Ovary (tissue), 9 donors: Measurements from ENCODE around the gene DPF3. TPM values are rescaled to one million over a fixed set of nuclear protein-coding genes. Genes with fewer than 3 reads are reported as not detected.

Experiments used
- DNase-seq, 5 donors: peaks; one replicate each; pipeline ENCODE4 v3.0.0-alpha.2; 2019 to 2020
- H3K27ac ChIP-seq, 2 donors: fragments of 200-600 bp; one replicate each; pipeline versions ENCODE4 v1.5.1 to v1.8.0; 2019 to 2022
- H3K27me3 ChIP-seq: fragments of 200-600 bp; one replicate; pipeline ENCODE4 v1.8.0; 2022
- H3K36me3 ChIP-seq: fragments of 200-600 bp; sonication (generic); one replicate; pipeline ENCODE4 v1.5.1; 2019
- H3K4me1 ChIP-seq: one replicate; pipeline ENCODE4 v1.8.1; 2013; ENCODE audit warnings: mild to moderate bottlenecking, moderate library complexity; ENCODE audit not compliant: insufficient read depth
- H3K4me3 ChIP-seq: fragments of 200-600 bp; sonication (generic); one replicate; pipeline ENCODE4 v1.5.1; 2017
- H3K9me3 ChIP-seq, 2 donors: fragments of 200-600 bp in 1 of 2; sonication (generic) in 1 of 2; one replicate each; pipeline versions ENCODE4 v1.5.1 to v1.8.1; 2013 to 2019; ENCODE audit warnings: mild to moderate bottlenecking in 1 of 2, moderate library complexity in 1 of 2
- CTCF ChIP-seq, 3 donors: fragments of 450-650 bp in 2 of 3; fragments of 200-600 bp in 1 of 3; IDR thresholded peaks; one replicate each; pipeline versions ENCODE4 v1.5.1 to v1.8.0; 2016 to 2022; ENCODE audit warnings: antibody characterized with exemption in 3 of 3, mild to moderate bottlenecking in 1 of 3
- EP300 ChIP-seq: sonication (generic); formaldehyde crosslinking; IDR thresholded peaks from one replicate; pipeline ENCODE4 v1.6.1; 2017; ENCODE audit warnings: antibody characterized with exemption
- POLR2A ChIP-seq: fragments of 450-650 bp; IDR thresholded peaks from one replicate; pipeline ENCODE4 v1.6.1; 2017; ENCODE audit warnings: antibody characterized with exemption, mild to moderate bottlenecking, moderate library complexity
- WGBS, 3 donors: extraction: QIAGEN DNeasy Blood & Tissue Kit in 1 of 3; methylation state at CpG; one replicate each; pipeline versions ENCODE4 v1.1.5 to v1.1.7; 2013 to 2017; 5-methylcytosine and 5-hydroxymethylcytosine counted together
- intact Hi-C, 4 donors: fragments of 100-400 bp; cut with DNase I; formaldehyde crosslinking; loops; one replicate each; pipeline versions ENCODE4 v1.11.0 to v1.15.1; 2022 to 2023
- polyA plus RNA-seq, 2 donors: library from polyadenylated mRNA; stranded (reverse); fragments of 200-250 nt in 1 of 2; fragments of 350-450 nt in 1 of 2; fragmentation: Illumina TruSeq in 1 of 2; extraction: RNeasy Lipid Tissue Mini Kit (QIAGEN cat#74804) in 1 of 2; gene quantifications; one replicate each; pipeline ENCODE4 v1.2.3, GENCODE V29; 2013 to 2014
- total RNA-seq, 7 donors: library from RNA; depleted of rRNA in 2 of 7; stranded (reverse); fragments of >200 nt in 2 of 7; fragmentation: NEBNext Ultra II Directional in 3 of 7; extraction: Animal tissue kit (Norgen Biotek cat#: 25700) in 3 of 7; gene quantifications; one replicate each; pipeline versions ENCODE4 v1.1.0 to v1.2.4, GENCODE V29; 2016 to 2023
- donor health status: DM: no; HTN: no; CAD: no; lungs with moderate emphysema.
- donor health status: DM: no; HTN: no; CAD: no.
- donor health status: Bipolar disorder and iron deficiency.
- donor health status: DM: yes; HTN: yes; CAD: no.
- donor health status: DM: no; HTN: no; CAD: no.
- donor health status: DM: yes; HTN: yes; CAD: no.

Gene DPF3
- total and polyA plus RNA-seq, 9 donors: 6.3 to 34.4 (median 21.9) TPM

DNA sequence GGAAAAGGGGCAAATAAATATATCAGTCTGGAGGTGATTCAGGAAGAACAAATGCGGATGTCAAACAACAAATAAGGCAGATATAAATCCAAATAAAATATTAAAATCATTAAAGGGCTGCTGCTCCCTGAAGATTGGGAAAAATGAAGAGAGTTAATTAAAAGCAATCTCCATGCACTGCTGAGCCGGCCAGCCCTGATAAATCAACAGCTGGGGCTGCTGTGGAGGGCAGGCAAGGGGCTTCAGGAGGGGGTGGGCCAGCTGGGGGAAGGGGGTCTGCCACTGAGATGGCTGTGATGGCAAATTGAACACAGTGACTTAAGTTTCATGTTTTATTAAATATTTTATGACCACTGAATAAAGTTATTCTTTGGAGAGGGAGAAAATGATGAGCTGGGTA is 12.4 kb downstream of the DPF3 start:
- H3K4me1 ChIP-seq: peaks cover 5% of the 10 kb centered on the region
- intact Hi-C loops: loop anchor here in 1 of 4 donors (10.0 kb wide), 1 partner anchor 227 kb away; no protein-coding TSS in a partner anchor
- no peak for TF ChIP-seq POLR2A
- TF ChIP-seq CTCF (IDR thresholded peaks at IDR 0.05): no peak
- TF ChIP-seq EP300: no peak
- H3K27ac ChIP-seq: no peak overlapping the region
- 44 to 59% (median 53%) methylated on average over 2 of the region's 2 CpGs for WGBS, 3 donors
- H3K4me3 ChIP-seq: no peak overlapping the region
- no peaks in the 10 kb centered on the region for H3K36me3 ChIP-seq
- H3K27me3 ChIP-seq: no peaks in the 10 kb centered on the region
- H3K9me3 ChIP-seq: no peaks in the 10 kb centered on the region
- DNase-seq: no peak

DNA sequence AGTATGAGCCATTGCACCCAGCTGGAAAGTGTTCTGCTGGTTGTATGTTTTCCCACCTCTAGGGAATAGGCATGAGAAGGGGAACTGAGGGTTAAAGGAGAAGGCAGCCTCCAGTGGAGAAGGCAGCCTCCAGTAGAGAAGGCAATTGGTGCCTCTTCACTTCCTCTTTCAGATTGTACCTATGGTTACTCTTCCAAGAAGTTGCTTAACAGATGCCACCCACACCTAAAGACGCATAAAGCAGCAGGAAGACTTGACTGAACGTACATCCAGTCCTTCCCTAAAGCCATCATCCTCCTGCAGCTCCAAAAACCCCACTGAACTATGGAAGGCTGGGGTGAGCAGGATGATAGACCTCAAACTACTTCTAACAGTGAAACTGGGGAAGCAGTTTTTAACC is 13.1 kb downstream of the DPF3 start:
- Histone ChIP-seq H3K9me3 (no peaks in the 10 kb centered on the region), H3K36me3 (no peaks in the 10 kb centered on the region), H3K4me1 (peaks cover 6% of the 10 kb centered on the region), H3K27me3 (no peaks in the 10 kb centered on the region), H3K27ac (no peak overlapping the region), H3K4me3 (no peak overlapping the region)
- no peak for DNase-seq
- 93 to 97% (median 93%) methylated on average over 2 of the region's 2 CpGs for WGBS, 3 donors
- intact Hi-C loops: loop anchor here in 1 of 4 donors (10.0 kb wide), 1 partner anchor 226 kb away; no protein-coding TSS in a partner anchor
- TF ChIP-seq EP300 (no peak), POLR2A (no peak), CTCF (IDR thresholded peaks at IDR 0.05) (no peak)

DNA sequence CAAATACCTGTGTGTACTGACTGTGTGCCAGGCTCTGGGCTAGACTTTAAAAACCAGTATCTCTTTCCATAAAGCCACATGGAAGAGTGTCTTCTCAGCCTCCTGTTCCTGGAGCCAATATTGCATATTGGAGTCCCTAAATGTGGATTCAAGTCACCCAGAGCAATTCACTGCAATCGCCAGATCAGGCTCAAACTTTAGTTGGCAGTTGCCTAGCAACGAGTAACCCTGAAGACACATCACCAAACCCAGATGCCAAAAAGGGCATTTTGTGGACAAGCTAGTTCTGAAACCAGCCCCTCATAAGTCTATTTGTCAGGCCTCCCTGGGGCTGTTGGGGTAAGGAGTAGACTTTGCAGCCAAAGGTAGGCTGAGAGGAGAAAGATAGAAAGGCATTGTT is 13.7 kb downstream of the DPF3 start:
- 88 to 89% (median 88%) methylated on average over 2 of the region's 2 CpGs for WGBS, 3 donors
- DNase-seq: no peak
- Histone ChIP-seq H3K27ac (no peak overlapping the region), H3K4me1 (peaks cover 6% of the 10 kb centered on the region), H3K27me3 (no peaks in the 10 kb centered on the region), H3K4me3 (no peak overlapping the region), H3K36me3 (no peaks in the 10 kb centered on the region), H3K9me3 (no peaks in the 10 kb centered on the region)
- intact Hi-C loops: loop anchor here in 1 of 4 donors (10.0 kb wide), 1 partner anchor 225 kb away; no protein-coding TSS in a partner anchor
- TF ChIP-seq EP300 (no peak), CTCF (IDR thresholded peaks at IDR 0.05) (no peak), POLR2A (no peak)

- no peaks in the 10 kb centered on the region for H3K9me3 ChIP-seq
- H3K36me3 ChIP-seq: no peaks in the 10 kb centered on the region
- TF ChIP-seq POLR2A (no peak), CTCF (IDR thresholded peaks at IDR 0.05) (no peak), EP300 (no peak)
- peaks cover 5% of the 10 kb centered on the region for H3K4me1 ChIP-seq
- H3K27ac ChIP-seq: no peak overlapping the region
- no peaks in the 10 kb centered on the region for H3K27me3 ChIP-seq
- intact Hi-C loops: no loop called here
- DNase-seq: no peak
- WGBS, 3 donors: 95 to 96% (median 96%) methylated on average over 6 of the region's 6 CpGs
- H3K4me3 ChIP-seq: no peak overlapping the region
These were observed 14.5 kb downstream of the DPF3 start for GRCh38 chr14:72879431-72879830.
